Stimulated activated naive B cell treated with anti-CD40 and anti-IgM and Interleukin-4, amounts not matched to agents 10 μg/mL and 1 μg/mL and 100 μg/mL, for 72 hours (primary cell): ENCODE measurements around the gene PPIP5K2.
"Not testable (repeated sequence)": the region's sequence is repeated elsewhere in the genome, so short reads cannot be mapped to it uniquely, and the experiment has no call there.

Source experiments
- ATAC-seq, 2 donors: fragments of 150-1000 bp; cut with Tn5 transposase; replicated peaks; 2 replicates each; pipeline ENCODE4 v1.10.0; 2021; ENCODE audit warnings: moderate library complexity in 1 of 2
- DNase-seq: peaks from one replicate; pipeline ENCODE4 v3.0.0; 2021
- H3K27ac Mint-ChIP-seq: one replicate; pipeline ENCODE4 v1.8.0; 2022; ENCODE audit warnings: mild to moderate bottlenecking, mixed read lengths
- H3K27me3 Mint-ChIP-seq, 2 donors: one replicate each; pipeline ENCODE4 v1.8.0; 2022; ENCODE audit warnings: mixed read lengths in 2 of 2
- H3K36me3 Mint-ChIP-seq, 2 donors: one replicate each; pipeline ENCODE4 v1.8.0; 2022; ENCODE audit warnings: mixed read lengths in 2 of 2, mild to moderate bottlenecking in 1 of 2
- H3K4me1 Mint-ChIP-seq, 2 donors: one replicate each; pipeline ENCODE4 v1.8.0; 2022; ENCODE audit warnings: mixed read lengths in 2 of 2, mild to moderate bottlenecking in 1 of 2
- H3K4me3 Mint-ChIP-seq, 2 donors: one replicate each; pipeline ENCODE4 v1.8.0; 2022; ENCODE audit warnings: mild to moderate bottlenecking in 2 of 2, mixed read lengths in 2 of 2, moderate library complexity in 1 of 2
- H3K9me3 Mint-ChIP-seq, 2 donors: one replicate each; pipeline ENCODE4 v1.8.0; 2022; ENCODE audit warnings: mixed read lengths in 2 of 2, mild to moderate bottlenecking in 1 of 2

PPIP5K2 gene

DNA sequence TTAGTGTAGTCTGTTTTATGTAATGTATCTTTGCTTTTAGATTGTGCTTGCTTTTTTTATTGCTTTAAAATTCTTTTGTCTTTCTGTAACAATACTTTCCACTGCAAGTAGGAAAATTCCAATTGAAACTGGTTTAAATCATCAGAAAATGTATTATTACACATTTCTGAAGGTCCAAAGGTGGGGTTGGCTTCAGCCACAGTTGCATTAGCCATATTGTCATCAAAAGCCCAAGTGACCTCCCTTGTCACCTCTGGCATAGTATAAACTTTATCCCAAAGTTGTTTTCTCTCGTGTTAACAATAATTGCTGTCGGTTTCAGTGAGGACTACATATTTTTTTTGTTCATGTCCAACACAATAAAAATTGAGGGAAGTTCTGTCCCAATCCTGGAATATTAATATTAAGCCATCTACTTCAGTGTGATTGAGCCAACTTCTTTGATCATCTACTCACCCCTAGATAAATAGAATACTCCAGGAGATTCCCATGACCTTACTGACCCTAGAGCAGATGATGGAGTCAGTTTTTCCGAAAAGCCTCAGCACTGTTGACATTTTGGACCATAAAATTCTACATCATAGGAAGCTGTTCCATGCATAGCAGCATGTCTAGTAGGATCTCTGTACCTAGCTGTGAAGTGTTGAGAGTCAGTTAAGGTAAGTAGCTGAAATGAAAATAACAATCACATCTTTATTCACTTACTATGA is 86.0 kb downstream of the PPIP5K2 start:
- Mint-ChIP-seq H3K9me3 (no peaks in the 10 kb centered on the region), H3K27me3 (no peaks in the 10 kb centered on the region), H3K36me3 (peaks cover 27 to 51% of the 10 kb centered on the region in 2 donors), H3K27ac (no peak overlapping the region), H3K4me3 (no peak overlapping the region), H3K4me1 (peaks cover 11 to 26% of the 10 kb centered on the region in 2 donors)
- DNase-seq (no peak), ATAC-seq (no peak)

GRCh38 chr5:103207011-103207410 is 86.9 kb downstream of the PPIP5K2 start:
- Mint-ChIP-seq H3K36me3 (peaks cover 27 to 55% of the 10 kb centered on the region in 2 donors), H3K4me3 (no peak overlapping the region), H3K9me3 (no peaks in the 10 kb centered on the region), H3K27ac (no peak overlapping the region), H3K4me1 (peaks cover 13 to 34% of the 10 kb centered on the region in 2 donors), H3K27me3 (no peaks in the 10 kb centered on the region)
- DNase-seq (no peak), ATAC-seq (peak in 1 of 2 donors; percentile 31)

- Mint-ChIP-seq H3K36me3 (peaks cover 27 to 59% of the 10 kb centered on the region in 2 donors), H3K27me3 (no peaks in the 10 kb centered on the region), H3K4me3 (peak overlapping the region in 1 of 2 donors; percentile 3), H3K27ac (peak overlapping the region; percentile 42), H3K4me1 (peaks cover 16 to 37% of the 10 kb centered on the region in 2 donors), H3K9me3 (peaks cover 0 to 2% of the 10 kb centered on the region in 2 donors)
- ATAC-seq (peak; percentile 67 to 71), DNase-seq (no peak)
Measured at GRCh38 chr5:103207653-103208052, 87.6 kb downstream of the PPIP5K2 start.

DNA sequence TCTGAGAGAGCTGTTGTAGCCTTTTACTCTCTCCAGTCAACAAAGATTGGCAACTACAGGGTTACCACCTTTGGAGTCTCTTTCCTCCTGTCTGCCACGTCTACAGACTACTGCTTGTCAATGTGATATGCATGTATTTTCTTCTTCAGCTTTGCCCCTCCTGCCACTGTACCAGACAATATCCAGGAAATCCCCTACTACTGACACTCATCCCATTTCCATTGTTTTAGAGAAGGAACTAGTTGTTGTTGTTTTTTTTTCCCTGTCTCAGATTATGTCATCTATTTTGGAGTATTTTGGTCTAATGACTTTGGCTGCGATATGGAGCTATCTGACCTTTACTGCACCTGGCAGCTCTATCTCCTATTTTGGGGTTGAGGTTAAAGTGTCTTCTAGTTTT is 88.4 kb downstream of the PPIP5K2 start:
- H3K36me3 Mint-ChIP-seq: peaks cover 27 to 59% of the 10 kb centered on the region in 2 donors
- H3K27ac Mint-ChIP-seq: peak overlapping the region; percentile 9

GRCh38 chr5:103209065-103209464 is 89.0 kb downstream of the PPIP5K2 start:
- peaks cover 16 to 37% of the 10 kb centered on the region in 2 donors for H3K4me1 Mint-ChIP-seq
- no peak for ATAC-seq
- H3K27ac Mint-ChIP-seq: no peak overlapping the region

More for the DNA sequence above, 88.4 kb downstream of the PPIP5K2 start:
- no peaks in the 10 kb centered on the region for H3K27me3 Mint-ChIP-seq
- peaks cover 0 to 2% of the 10 kb centered on the region in 2 donors for H3K9me3 Mint-ChIP-seq
- peak overlapping the region in 1 of 2 donors; percentile 45 for H3K4me3 Mint-ChIP-seq
- no peak for DNase-seq
- ATAC-seq: no peak
- peaks cover 16 to 37% of the 10 kb centered on the region in 2 donors for H3K4me1 Mint-ChIP-seq

GRCh38 chr5:103210952-103211351 is 90.9 kb downstream of the PPIP5K2 start:
- ATAC-seq: no peak
- Mint-ChIP-seq H3K4me1 (peaks cover 16 to 37% of the 10 kb centered on the region in 2 donors), H3K9me3 (peaks cover 0 to 2% of the 10 kb centered on the region in 2 donors), H3K4me3 (no peak overlapping the region), H3K36me3 (peaks cover 16 to 38% of the 10 kb centered on the region in 2 donors), H3K27me3 (no peaks in the 10 kb centered on the region), H3K27ac (no peak overlapping the region)
- DNase-seq: no peak

More at GRCh38 chr5:103209065-103209464, 89.0 kb downstream of the PPIP5K2 start:
- no peak for DNase-seq
- Mint-ChIP-seq H3K27me3 (no peaks in the 10 kb centered on the region), H3K9me3 (peaks cover 0 to 2% of the 10 kb centered on the region in 2 donors), H3K36me3 (peaks cover 27 to 53% of the 10 kb centered on the region in 2 donors), H3K4me3 (no peak overlapping the region)

- Mint-ChIP-seq H3K9me3 (peaks cover 0 to 2% of the 10 kb centered on the region in 2 donors), H3K4me3 (no peak overlapping the region), H3K27ac (no peak overlapping the region), H3K4me1 (peaks cover 14 to 32% of the 10 kb centered on the region in 2 donors), H3K27me3 (no peaks in the 10 kb centered on the region), H3K36me3 (peaks cover 10 to 30% of the 10 kb centered on the region in 2 donors)
- ATAC-seq: no peak
- DNase-seq: no peak
Measured at GRCh38 chr5:103211576-103212561, 91.8 kb downstream of the PPIP5K2 start.

- Mint-ChIP-seq H3K27me3 (no peaks in the 10 kb centered on the region), H3K4me3 (no peak overlapping the region), H3K27ac (no peak overlapping the region), H3K9me3 (peaks cover 0 to 4% of the 10 kb centered on the region in 2 donors), H3K4me1 (peaks cover 4 to 12% of the 10 kb centered on the region in 2 donors), H3K36me3 (peaks cover 11 to 17% of the 10 kb centered on the region in 2 donors)
- DNase-seq (no peak), ATAC-seq (no peak)
Measured at GRCh38 chr5:103216137-103216536, 96.0 kb downstream of the PPIP5K2 start.

GRCh38 chr5:103216697-103217096 is 96.6 kb downstream of the PPIP5K2 start:
- H3K36me3 Mint-ChIP-seq: peaks cover 11 to 16% of the 10 kb centered on the region in 2 donors
- peaks cover 4 to 6% of the 10 kb centered on the region in 2 donors for H3K4me1 Mint-ChIP-seq
- no peak overlapping the region for H3K4me3 Mint-ChIP-seq
- no peaks in the 10 kb centered on the region for H3K27me3 Mint-ChIP-seq
- DNase-seq: no peak
- no peak overlapping the region for H3K27ac Mint-ChIP-seq
- no peak for ATAC-seq
- H3K9me3 Mint-ChIP-seq: peaks cover 0 to 4% of the 10 kb centered on the region in 2 donors

- Mint-ChIP-seq H3K4me1 (peaks cover 2% of the 10 kb centered on the region in 2 donors), H3K27me3 (no peaks in the 10 kb centered on the region), H3K4me3 (no peak overlapping the region), H3K36me3 (peaks cover 9 to 12% of the 10 kb centered on the region in 2 donors), H3K27ac (no peak overlapping the region), H3K9me3 (peaks cover 0 to 3% of the 10 kb centered on the region in 2 donors)
- DNase-seq (no peak), ATAC-seq (no peak)
Measured at GRCh38 chr5:103217101-103217500, 97.0 kb downstream of the PPIP5K2 start.

DNA sequence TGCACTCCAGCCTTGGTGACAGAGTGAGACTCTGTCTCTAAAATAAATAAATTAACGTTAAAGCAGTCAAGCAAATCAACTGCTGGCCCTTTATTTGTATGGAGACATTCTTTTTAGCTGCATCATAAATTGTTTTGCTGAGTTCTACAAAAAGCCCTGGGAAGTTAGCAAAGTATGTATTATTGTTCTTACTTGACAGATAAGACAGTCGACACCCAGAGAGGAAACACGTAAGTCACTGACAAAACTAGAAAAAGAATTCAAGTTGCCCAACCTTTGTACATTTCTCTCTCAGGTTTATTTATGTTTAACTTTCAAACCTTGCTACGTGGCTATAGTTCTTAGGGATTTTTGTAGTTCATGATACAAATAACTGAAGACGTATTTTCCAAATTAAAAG is 98.1 kb downstream of the PPIP5K2 start:
- Mint-ChIP-seq H3K27ac (no peak overlapping the region), H3K4me3 (no peak overlapping the region), H3K27me3 (no peaks in the 10 kb centered on the region), H3K4me1 (no peaks in the 10 kb centered on the region), H3K9me3 (peaks cover 0 to 2% of the 10 kb centered on the region in 2 donors), H3K36me3 (peaks cover 9% of the 10 kb centered on the region in 2 donors)
- ATAC-seq (no peak), DNase-seq (no peak)

DNA sequence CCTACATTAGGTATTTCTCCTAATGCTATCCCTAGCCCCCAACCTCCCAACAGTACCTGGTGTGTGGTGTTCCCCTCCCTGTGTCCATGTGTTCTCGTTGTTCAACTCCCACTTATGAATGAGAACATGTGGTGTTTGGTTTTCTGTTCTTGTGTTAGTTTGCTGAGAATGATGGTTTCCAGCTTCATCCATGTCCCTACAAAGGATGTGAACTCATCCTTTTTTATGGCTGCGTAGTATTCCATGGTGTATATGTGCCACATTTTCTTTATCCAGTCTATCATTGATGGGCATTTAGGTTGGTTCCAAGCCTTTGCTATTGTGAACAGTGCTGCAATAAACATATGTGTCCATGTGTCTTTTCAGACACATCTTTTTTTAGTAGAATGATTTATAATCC is 99.0 kb downstream of the PPIP5K2 start:
- H3K4me1 Mint-ChIP-seq, H3K27ac Mint-ChIP-seq, H3K9me3 Mint-ChIP-seq, DNase-seq, H3K27me3 Mint-ChIP-seq, H3K36me3 Mint-ChIP-seq, H3K4me3 Mint-ChIP-seq, ATAC-seq: not testable (repeated sequence)

GRCh38 chr5:103223031-103223955 is 103.2 kb downstream of the PPIP5K2 start:
- Mint-ChIP-seq H3K36me3 (peaks cover 9% of the 10 kb centered on the region in 2 donors), H3K4me3 (no peak overlapping the region)
- no peak for ATAC-seq

More at GRCh38 chr5:103223031-103223955, 103.2 kb downstream of the PPIP5K2 start:
- Mint-ChIP-seq H3K27ac (no peak overlapping the region), H3K4me1 (peaks cover 2 to 8% of the 10 kb centered on the region in 2 donors), H3K27me3 (no peaks in the 10 kb centered on the region), H3K9me3 (peaks cover 0 to 2% of the 10 kb centered on the region in 2 donors)
- DNase-seq: no peak
